ENCODE results near the gene KRTAP10-1.

KRTAP10-1 gene

DNA sequence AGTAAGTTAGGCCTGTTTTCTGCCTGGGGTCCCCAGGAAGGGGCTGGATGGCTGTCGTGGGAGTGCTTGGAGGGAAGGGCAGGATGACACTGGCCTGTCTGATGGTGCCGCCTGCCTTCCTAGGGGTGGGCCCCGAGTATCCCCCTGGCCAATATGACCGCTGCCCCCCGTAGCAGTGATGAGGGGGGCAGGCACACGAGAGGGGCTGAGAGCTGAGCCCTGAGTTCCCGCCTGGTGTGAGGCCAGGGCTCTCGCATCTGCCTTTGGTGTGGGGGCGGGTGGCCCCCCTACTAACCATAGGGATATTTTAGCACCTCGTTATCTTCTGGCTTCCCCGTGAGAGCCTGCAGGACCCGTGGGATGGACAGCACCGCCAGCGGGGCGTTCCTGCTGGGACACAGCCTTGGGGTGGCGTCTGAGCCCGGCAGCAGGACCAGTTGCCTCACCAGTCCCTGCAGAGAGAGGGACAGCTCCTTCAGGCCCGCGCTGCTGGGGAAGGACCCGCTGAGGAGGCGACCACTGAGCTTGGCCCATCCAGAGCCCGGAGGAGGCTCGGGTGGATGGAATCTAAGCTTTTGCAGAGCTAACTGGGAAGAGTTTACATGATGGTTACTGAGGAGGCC is 10.4 kb downstream of the KRTAP10-1 start:
- FAIRE-seq, result no peak
- no peak for DNase-seq (ENCODE audit: insufficient read length, low spot score)
- TF ChIP-seq POLR2A (IDR thresholded peaks at IDR 0.05; ENCODE audit: low read depth, low read length) (no peak), PAX5 (IDR thresholded peaks at IDR 0.05; ENCODE audit: insufficient read depth, low read length, severe bottlenecking) (no peak), SPI1 (IDR thresholded peaks at IDR 0.05; ENCODE audit: low read depth, low read length) (no peak), POU2F2 (IDR thresholded peaks at IDR 0.05; ENCODE audit: low read depth, low read length) (no peak), POLR2AphosphoS5 (IDR thresholded peaks at IDR 0.05; ENCODE audit: low read depth, low read length) (no peak), TAF1 (IDR thresholded peaks at IDR 0.05; ENCODE audit: low read depth, low read length) (no peak)

DNA sequence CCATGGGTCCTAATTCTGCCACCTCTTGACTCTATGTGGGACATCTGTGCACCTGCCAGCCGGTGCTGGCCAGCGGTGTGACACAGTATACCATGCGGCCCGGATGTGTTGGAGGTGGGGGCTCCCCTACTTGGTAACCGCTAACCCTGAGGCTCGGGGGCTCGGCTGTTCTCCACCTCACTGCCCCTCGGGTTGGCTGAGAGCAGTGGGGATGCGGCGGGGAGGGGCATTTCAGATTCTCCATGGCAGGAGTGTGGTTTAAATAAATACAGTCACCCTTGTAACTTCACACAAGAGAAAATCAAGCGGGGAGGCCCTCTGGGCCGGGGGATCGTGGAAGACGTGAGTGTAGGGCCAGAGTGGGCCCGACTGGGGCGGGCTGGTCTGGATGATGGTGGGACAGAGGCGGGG is 11.0 kb downstream of the KRTAP10-1 start:
- no peak for FAIRE-seq
- no peak for DNase-seq (ENCODE audit: insufficient read length, low spot score)
- TF ChIP-seq POLR2AphosphoS5 (IDR thresholded peaks at IDR 0.05; ENCODE audit: low read depth, low read length) (no peak), TAF1 (IDR thresholded peaks at IDR 0.05; ENCODE audit: low read depth, low read length) (no peak), POU2F2 (IDR thresholded peaks at IDR 0.05; ENCODE audit: low read depth, low read length) (no peak), PAX5 (IDR thresholded peaks at IDR 0.05; ENCODE audit: insufficient read depth, low read length, severe bottlenecking) (no peak), SPI1 (IDR thresholded peaks at IDR 0.05; ENCODE audit: low read depth, low read length) (no peak), POLR2A (IDR thresholded peaks at IDR 0.05; ENCODE audit: low read depth, low read length) (no peak)

DNA sequence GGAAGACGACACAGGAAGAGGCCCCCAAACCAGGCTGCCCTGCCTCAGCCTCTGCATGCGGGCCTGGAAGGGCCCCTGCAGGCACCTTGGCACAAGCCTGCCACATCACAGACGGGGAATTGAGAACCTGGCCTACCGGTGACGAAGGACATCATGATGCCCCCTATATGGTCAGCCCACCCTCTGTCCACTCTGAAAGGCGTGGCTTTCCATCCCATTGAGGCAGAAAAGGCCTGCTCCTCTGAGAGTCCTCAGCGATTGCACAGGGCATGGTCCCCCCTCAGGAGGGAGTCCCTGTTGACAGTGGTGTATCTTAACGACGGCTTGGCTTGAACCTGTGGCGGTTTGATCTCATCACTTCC is 11.4 kb downstream of the KRTAP10-1 start:
- TF ChIP-seq POLR2A (IDR thresholded peaks at IDR 0.05; ENCODE audit: low read depth, low read length), result no peak
- no peak for TF ChIP-seq POLR2AphosphoS5 (IDR thresholded peaks at IDR 0.05; ENCODE audit: low read depth, low read length)
- no peak for TF ChIP-seq SPI1 (IDR thresholded peaks at IDR 0.05; ENCODE audit: low read depth, low read length)
- TF ChIP-seq TAF1 (IDR thresholded peaks at IDR 0.05; ENCODE audit: low read depth, low read length), result no peak
- TF ChIP-seq POU2F2 (IDR thresholded peaks at IDR 0.05; ENCODE audit: low read depth, low read length), result no peak
- TF ChIP-seq PAX5 (IDR thresholded peaks at IDR 0.05; ENCODE audit: insufficient read depth, low read length, severe bottlenecking), result no peak
- FAIRE-seq, result no peak
- no peak for DNase-seq (ENCODE audit: insufficient read length, low spot score)

DNA sequence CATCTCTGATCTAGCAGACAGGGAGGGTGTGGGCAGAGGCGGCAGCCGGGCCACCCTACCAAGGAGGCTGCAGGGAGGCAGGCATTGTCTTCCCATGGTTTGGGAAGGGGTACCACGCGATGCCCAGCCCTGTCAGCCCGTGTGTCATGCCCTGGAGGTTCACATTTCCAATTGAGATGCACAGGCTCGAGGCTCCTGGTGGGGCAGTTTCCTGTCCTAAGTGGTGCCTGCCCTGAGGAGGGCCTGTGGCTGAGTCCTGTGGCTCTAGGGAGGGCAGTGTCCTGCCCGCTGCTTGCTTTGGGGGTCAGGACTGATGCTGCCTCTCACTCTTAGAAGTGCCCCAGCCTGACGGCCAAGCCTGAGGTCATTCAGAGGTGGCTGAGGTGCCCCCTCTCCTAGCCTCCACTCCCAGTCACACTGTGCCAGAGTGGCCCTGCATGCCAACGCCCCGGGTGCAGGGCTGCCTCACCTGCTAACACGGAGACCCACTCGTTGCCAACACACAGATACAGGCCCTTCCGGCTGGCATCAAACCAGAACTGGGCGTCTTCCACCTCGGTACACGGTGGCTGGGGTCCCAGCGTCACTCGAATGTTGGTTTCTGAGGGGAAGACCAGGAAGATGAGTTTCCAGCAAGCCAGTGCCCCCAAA is 11.9 kb downstream of the KRTAP10-1 start:
- no peak for TF ChIP-seq POLR2A (IDR thresholded peaks at IDR 0.05; ENCODE audit: low read depth, low read length)
- TF ChIP-seq POU2F2 (IDR thresholded peaks at IDR 0.05; ENCODE audit: low read depth, low read length), result no peak
- TF ChIP-seq TAF1 (IDR thresholded peaks at IDR 0.05; ENCODE audit: low read depth, low read length), result no peak
- TF ChIP-seq PAX5 (IDR thresholded peaks at IDR 0.05; ENCODE audit: insufficient read depth, low read length, severe bottlenecking), result no peak
- no peak for TF ChIP-seq POLR2AphosphoS5 (IDR thresholded peaks at IDR 0.05; ENCODE audit: low read depth, low read length)
- FAIRE-seq (no peak), DNase-seq (ENCODE audit: insufficient read length, low spot score) (no peak)

DNA sequence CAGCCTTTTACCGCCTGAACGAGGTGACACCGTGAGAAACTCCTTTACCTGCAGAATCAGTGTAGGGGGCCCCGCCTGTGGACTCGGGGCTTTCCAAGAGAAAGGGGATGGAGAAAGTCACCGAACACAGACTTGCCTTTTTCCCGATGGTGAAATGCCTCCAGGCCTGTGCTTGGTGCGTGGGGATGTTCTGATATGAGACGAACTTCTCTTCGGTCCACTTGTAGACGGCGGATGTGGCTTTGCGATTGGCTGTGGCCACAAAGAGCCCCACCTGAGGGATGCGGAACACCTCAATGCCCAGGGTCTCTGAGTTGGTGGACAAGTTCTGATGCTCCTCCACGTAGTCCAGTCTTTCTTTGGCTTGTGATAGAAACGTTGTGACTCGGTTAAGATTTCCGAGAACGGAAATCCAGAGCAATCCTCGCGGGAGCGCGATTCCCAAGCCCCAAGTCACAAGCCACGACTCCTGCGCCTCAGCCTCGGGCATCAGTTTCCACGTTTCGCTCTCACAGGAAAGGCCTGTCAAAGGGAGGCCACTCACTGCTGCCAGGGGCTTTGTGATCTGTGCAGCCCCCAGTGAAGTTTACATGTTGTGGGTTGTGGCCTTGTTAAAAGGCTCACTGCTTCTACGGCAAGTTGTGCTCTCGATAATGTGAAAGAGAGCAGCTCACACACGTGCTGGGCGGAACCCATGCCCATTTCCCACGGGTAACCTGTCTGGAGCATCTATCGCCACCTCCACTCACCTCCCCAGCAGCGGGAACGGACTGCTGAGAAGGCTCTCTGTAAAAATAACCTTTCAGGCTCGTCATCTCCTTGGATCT is 12.6 kb downstream of the KRTAP10-1 start:
- TF ChIP-seq PAX5 (IDR thresholded peaks at IDR 0.05; ENCODE audit: insufficient read depth, low read length, severe bottlenecking) (no peak), TAF1 (IDR thresholded peaks at IDR 0.05; ENCODE audit: low read depth, low read length) (no peak), SPI1 (IDR thresholded peaks at IDR 0.05; ENCODE audit: low read depth, low read length) (no peak), POLR2AphosphoS5 (IDR thresholded peaks at IDR 0.05; ENCODE audit: low read depth, low read length) (no peak), POU2F2 (IDR thresholded peaks at IDR 0.05; ENCODE audit: low read depth, low read length) (no peak), POLR2A (IDR thresholded peaks at IDR 0.05; ENCODE audit: low read depth, low read length) (no peak)

DNA sequence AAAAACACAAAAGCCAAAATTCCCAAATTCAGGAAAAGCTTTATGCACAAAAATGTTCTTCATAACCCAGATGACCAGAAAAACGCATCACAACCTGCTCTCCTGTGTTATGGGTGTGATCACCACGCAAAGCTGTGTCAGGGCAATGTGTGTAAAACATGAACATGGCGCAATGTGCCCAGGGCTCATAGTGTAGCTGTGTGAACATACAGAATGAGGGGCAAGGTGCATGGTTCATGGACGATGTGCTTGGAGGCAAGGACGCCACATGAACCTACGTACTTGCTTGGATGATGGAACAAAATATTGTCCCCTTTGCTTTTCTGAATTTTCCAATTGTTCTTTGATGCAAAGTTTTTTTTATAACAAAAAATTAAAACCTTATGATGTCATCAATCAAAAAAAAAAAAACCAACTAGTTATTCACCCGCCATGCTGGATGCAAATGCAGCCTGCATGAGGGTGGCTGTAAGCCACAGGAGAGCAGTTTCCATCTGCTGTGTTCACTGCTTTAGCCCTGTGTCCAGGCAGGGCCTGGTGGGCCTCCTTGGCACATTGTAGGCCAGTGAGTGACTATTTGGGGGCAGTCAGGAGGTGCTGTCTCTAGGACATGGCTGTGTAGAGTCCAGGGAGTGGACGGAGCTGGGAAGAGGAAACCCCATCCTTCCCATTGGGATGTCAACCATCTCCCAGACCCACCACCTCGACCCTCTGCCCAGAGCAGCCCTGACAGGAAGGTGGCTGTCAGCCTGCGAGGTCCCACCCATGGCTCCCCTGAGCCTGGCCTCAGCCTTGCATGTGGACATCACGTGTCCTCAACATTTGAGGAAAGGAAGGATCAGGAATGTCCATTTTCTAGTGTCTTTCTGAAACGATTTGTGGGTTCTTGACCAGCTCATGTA is 13.6 kb downstream of the KRTAP10-1 start:
- DNase-seq (ENCODE audit: insufficient read length, low spot score) (no peak), FAIRE-seq (no peak)

More for the DNA sequence above, 12.6 kb downstream of the KRTAP10-1 start:
- DNase-seq (ENCODE audit: insufficient read length, low spot score) (no peak), FAIRE-seq (no peak)

DNA sequence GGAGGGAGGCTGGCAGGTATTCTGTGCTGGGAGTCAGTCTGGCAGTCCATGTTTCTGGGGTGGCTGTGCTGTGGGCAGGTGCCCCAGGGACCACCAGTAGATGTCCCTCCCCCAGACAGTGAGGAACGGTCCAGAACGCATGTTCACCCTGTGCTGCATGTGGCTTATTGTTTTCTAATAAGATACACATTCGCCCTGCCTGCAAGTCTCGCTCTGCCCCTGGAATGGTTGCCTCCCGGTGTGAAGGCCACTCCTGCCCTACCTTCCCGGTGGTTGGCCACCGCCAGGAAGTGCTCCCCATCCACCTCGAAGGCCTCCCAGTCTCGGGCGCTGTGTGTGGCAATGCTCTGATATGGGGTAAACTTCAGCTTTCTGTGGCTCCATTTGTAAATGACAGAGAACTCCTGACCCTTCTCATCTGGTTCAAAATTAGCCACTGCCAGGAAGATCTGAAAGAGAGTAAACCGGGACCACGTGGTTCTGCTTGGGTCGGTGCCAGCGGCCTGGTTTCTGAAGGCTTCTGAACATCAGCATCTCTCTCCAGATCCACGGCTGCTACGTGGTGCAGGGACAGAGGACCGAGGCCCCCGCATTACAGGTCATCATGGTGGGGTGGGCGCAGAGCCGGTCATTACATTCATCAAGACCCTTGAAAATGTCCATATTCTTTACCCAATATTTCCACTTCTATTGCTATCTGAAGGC is 14.5 kb downstream of the KRTAP10-1 start:
- DNase-seq (ENCODE audit: insufficient read length, low spot score) (no peak), FAIRE-seq (no peak)
- TF ChIP-seq PAX5 (IDR thresholded peaks at IDR 0.05; ENCODE audit: insufficient read depth, low read length, severe bottlenecking) (no peak), POLR2A (IDR thresholded peaks at IDR 0.05; ENCODE audit: low read depth, low read length) (no peak), SPI1 (IDR thresholded peaks at IDR 0.05; ENCODE audit: low read depth, low read length) (no peak), POU2F2 (IDR thresholded peaks at IDR 0.05; ENCODE audit: low read depth, low read length) (no peak), POLR2AphosphoS5 (IDR thresholded peaks at IDR 0.05; ENCODE audit: low read depth, low read length) (no peak), TAF1 (IDR thresholded peaks at IDR 0.05; ENCODE audit: low read depth, low read length) (no peak)

More for the DNA sequence above, 13.6 kb downstream of the KRTAP10-1 start:
- TF ChIP-seq PAX5 (IDR thresholded peaks at IDR 0.05; ENCODE audit: insufficient read depth, low read length, severe bottlenecking) (no peak), POLR2A (IDR thresholded peaks at IDR 0.05; ENCODE audit: low read depth, low read length) (no peak), POLR2AphosphoS5 (IDR thresholded peaks at IDR 0.05; ENCODE audit: low read depth, low read length) (no peak), TAF1 (IDR thresholded peaks at IDR 0.05; ENCODE audit: low read depth, low read length) (no peak), SPI1 (IDR thresholded peaks at IDR 0.05; ENCODE audit: low read depth, low read length) (no peak), POU2F2 (IDR thresholded peaks at IDR 0.05; ENCODE audit: low read depth, low read length) (no peak)
